Renal cortical epithelial cell (primary cell): ENCODE results near the gene POLR2J3. TPM values are rescaled to one million over a fixed set of nuclear protein-coding genes. Genes with fewer than 3 reads are reported as not detected.
"Not testable (repeated sequence)": the region's sequence is repeated elsewhere in the genome, so short reads cannot be mapped to it uniquely, and the experiment has no call there.

Experiments used
- DNase-seq: peaks from one replicate; pipeline ENCODE4 v3.0.0-alpha.2; 2011; ENCODE audit warnings: low read depth
- total RNA-seq: library from RNA; depleted of rRNA; stranded (reverse); fragments of >200 nt; gene quantifications from 2 replicates; pipeline ENCODE4 v1.2.3, GENCODE V29; 2014

The POLR2J3 gene
- total RNA-seq, 1 donor from 2014 or later = 32.7 TPM

DNA sequence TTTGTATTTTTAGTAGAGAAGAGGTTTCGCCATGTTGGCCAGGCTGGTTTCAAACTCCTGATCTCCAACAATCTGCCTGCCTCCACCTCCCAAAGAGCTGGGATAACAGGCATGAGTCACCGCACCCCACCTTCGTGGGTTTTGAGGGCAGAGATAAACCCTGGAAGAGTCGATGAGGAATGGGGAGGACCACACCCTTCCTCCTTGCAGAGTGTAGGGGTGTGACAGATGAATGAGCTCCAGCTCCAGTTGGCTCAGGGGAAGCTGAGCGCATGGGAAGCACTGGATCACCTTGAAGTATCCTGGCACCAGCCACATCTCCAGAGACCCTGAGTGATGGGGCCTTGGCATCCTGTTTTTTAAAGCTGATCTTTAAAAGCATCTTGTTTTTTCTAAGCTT, 11.1 kb upstream of the POLR2J3 start:
- not testable (repeated sequence) for DNase-seq

DNA sequence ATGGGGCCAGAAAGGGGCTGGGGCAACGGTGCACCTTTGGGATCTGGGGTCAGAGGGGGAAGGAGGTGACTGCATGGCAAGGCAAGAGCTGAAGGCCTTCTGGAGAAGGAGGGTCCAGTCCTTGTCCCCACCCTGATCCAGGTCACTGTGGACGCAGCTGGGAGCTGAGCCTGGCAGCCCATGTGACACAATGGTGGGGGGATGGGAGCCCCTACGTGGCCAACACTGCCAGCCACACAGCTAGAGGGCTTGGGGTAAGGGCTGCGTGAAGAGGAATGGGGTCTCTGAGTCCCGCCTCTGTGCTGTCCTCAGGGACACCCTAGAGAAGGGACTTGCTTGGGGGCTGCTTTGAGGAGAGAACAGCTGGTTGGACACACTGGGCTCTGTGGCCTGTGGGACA, 9.3 kb upstream of the POLR2J3 start:
- DNase-seq = not testable (repeated sequence)

DNA sequence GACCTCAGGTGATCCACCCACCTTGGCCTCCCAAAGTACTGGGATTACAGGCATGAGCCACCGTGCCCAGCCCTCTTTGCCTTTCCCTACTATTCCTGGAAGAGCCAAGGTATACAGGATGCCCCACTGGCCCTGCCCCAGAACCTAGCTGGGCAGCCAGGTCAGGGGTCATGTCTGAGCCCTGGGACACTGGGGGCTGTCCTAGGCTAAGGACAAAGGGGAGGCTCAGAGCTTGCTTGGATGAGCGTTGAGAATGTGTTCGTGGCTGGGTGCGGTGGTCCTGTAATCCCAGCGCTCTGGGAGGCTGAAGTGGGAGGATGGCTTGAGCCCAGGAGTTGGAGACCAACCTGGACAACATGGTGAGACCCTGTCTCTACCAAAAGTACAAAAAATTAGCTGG, 6.1 kb upstream of the POLR2J3 start:
- not testable (repeated sequence) for DNase-seq

DNA sequence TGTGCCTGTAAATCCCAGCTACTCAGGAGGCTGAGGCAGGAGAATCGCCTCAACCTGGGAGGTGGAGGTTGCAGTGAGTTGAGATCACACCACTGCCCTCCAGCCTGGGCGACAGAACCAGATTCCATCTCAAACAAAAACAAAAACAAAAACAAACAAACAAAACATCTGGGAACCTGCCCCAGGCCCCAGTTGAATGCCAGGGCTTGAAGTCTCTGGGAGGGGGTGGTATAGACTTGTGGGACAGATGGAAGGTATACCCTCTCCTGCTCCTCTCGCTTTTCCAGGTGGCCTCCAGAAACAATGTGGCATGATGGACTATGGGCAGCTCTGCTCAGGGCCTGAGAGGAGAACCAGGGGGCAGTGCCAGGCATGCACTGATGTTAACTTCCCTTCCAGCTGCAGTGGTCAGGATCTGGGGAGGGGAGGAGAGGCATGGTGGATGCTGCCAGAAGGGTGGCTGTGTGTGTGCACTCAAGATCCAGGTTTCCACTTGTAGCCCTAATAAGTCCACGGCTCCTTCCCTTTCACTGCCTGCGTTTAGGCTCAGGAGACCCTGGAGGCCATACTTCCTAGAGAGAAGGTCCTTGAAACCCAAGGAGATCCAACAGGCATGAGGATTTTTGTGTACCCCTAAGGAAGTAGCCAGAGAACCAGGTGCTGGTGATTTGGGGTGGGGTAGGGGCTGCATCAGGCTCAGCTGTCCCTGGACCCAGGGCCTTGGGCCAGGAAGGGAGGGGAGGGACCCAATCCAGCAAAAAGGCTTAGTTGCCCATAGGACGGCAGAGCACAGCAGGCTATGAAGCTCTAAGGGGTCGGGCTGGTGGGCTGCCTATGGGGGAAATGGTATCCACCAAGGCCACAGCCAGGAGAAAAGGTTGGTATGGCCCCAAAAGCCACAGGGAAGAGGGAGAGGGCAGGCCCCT, 5.2 kb upstream of the POLR2J3 start:
- not testable (repeated sequence) for DNase-seq

DNA sequence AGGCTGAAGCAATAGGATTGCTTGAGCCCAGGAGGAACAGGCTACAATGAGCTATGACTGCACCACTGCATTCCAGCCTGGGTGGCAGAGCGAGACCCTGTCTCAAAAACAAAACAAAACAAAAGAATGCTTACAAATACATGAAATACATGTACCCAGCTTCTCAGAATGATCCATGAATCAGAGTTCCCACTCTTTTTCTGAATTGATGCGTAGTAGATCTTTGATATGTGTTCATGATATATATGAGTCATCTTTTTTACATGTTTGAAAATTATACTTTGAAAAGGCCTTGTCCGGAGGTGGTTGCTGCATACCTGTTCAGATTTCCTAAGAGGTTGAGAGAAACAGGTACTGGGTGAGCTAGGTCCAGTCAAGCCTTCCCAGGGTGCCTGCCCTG, 4.0 kb upstream of the POLR2J3 start:
- not testable (repeated sequence) for DNase-seq

DNA sequence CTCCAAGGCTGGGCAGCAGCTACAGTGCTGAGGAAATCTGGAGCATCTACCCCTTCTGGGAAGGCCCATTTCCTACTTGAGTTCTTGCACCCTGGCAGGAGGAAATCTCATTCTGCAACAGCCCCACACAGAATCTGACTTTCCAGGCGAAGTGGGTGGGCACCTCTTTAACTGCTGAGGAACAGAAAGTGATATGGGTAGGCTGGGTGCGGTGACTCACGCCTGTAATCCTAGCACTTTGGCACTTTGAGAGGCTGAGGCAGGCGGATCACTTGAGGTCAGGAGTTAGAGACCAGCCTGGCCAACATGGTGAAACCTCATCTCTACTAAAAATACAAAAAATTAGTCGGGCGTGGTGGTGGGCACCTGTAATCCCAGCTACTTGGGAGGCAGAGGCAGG, 2.2 kb upstream of the POLR2J3 start:
- DNase-seq = not testable (repeated sequence)

DNA sequence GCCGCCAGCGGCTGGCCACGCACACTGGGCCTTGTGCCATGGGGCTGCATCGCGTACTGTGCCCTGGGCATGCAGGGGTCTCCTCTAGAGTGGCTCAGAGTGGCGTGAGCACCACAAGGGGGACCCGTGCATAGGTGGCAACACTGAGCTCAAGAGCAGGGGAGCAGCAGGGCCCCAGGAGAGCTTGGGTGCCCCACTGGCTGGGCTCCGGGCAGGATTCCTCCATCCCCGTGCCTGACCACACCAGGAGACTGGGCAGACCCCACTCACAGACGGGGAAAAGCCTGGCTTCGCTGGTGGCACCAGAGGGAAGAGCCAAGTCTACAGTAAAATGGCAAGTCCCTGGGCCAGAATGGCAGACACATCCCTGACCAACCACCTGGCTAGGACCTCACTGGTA, 3.8 kb downstream of the POLR2J3 start:
- not testable (repeated sequence) for DNase-seq

DNA sequence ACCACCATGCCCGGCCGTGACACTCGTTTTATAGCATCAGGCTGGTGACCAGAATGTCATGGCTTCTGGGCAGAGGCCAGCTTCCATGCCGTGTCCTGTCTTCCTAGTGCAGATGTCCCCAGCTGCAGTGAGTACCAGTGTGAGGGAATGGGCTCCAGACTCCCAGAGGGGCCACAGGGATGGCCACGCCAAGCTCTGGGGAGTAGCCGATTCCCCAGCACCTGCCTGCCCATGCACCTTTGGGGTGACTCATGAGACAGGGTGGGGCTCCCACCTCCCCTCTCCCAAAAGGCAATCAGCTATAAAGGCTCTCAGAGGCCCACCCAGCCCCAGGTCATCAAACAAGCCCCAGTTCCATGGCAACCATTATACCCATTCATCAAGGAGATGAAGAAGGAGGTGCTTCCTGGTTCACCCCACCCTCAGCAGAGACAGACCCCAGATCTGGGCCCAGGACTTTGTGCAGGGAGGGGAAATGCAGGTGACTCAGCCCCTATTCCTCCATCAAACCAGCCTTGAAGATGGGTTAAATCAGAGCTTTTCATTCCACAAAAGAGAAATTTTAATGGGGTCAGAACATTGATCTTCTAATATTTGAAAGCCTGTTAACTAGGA, 21.5 kb downstream of the POLR2J3 start, which contains the start of gene SPDYE2:
SPDYE2 (plus strand) TSS at position 419 of the 615 bp plus-strand sequence. CDS start 2,030 bp downstream, outside the sequence.
- not testable (repeated sequence) for DNase-seq

DNA sequence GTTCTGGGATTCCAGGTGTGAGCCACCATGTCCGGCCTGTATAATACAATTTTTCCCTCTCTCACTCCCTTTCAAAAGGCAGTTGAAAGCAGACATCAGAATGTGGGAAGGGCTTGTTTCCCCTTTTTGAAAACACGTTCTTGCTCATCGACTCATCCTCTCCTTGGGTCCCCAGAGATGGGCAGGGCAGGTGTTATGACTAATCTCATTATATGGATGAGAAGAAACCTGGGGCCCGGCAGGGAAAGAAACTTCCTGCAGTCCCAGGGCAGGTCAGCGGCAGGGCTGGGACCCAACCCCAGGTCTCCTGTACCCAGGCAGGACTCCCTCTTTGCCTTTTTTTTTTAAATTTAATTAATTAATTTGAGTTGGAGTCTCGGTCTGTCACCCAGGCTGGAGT, 26.0 kb downstream of the POLR2J3 start:
- DNase-seq = not testable (repeated sequence)

DNA sequence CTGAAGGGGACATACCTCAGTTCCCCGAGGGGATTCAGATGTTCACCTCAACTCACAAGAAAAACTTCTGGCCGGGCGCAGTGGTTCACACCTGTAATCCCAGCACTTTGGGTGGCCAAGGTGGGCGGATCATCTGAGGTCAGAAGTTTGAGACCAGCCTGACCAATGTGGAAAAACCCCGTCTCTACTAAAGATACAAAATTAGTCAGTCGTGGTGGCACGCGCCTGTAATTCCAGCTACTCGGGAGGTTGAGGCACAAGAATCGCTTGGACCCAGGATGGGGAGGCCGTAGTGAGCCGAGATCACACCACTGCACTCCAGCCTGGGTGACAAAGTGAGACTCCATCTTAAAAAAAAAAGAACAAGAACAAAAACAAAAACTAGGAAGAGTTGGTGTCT, 27.1 kb downstream of the POLR2J3 start:
- not testable (repeated sequence) for DNase-seq

DNA sequence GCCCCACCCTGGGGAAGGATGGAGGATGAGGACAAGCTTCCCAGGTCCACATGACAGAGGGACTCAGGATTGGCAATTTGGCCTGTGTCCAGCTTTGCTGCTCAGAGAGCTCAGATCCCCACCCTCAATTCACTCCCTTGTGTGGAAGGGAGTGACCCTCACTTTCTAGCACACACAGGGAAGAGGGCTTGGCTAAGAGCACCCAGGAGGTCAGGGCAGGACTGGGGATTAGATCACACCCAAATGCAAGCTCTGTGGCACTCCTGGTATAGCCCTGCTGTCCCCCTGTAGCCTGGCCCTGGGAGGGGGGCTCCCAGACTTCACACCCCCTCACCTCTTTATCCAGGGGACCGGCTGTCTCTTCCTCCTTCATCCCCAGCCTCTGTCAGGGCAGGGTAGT, 28.0 kb downstream of the POLR2J3 start:
- DNase-seq = not testable (repeated sequence)

DNA sequence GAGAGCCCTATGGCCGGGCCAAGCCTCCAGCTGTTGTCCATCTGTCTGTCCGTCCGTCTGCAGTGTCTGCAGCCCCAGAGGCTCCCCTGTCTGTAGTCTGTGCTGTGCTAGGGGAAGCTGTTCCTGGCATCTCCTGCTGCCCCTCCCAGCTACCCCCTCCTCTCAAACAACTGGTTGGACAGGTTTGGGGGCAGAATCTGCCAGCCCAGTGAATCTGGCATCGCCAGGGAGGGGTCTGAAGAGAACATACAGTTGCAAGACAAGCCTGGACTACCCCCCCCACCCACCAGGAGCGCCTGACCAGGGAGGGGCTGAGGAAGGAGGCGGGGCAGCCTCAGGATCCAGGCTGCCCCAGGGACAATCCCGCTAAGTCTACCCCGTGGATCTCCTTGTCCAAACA, 28.8 kb downstream of the POLR2J3 start, which contains the start of gene UPK3BL2:
UPK3BL2 (minus strand) TSS at position 101 of the 400 bp plus-strand sequence; CDS start at position 41, 60 bp downstream.
- DNase-seq = not testable (repeated sequence)

DNA sequence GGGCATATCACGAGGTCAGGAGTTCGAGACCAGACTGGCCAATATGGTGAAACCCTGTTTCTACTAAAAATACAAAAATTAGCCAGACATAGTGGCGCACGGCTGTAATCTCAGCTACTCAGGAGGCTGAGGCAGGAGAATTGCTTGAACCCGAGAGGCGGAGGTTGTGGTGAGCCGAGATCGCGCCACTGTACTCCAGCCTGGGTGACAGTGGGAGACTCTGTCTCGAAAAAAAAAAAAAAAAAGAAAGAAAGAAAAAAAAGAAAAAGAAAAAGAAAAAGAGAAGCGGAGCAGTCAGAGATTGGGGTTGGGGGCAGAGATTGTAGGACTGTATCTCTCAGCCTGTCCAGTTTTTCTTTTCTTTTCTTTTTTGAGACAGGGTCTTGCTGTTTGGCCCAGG, 29.6 kb downstream of the POLR2J3 start:
- not testable (repeated sequence) for DNase-seq

DNA sequence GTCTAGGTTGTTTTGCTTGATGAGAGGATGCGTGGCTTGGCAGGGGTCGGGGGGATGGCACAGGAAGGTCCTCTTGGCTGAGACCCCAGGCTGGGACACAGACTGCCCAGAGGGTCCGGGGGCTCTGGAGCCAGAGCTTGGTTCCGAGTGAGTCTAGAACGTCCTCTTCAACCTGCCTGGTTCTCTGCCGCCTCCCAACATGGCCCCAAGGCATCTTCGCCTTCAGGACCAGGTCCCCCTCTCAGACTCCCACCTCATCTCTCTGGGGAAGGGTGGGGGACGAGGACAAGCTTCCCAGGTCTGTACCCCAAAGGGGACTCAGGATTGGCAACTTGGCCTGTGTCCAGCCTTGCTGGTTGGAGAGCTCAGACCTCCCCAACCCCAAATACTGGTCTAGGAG, 30.3 kb downstream of the POLR2J3 start:
- DNase-seq = not testable (repeated sequence)

DNA sequence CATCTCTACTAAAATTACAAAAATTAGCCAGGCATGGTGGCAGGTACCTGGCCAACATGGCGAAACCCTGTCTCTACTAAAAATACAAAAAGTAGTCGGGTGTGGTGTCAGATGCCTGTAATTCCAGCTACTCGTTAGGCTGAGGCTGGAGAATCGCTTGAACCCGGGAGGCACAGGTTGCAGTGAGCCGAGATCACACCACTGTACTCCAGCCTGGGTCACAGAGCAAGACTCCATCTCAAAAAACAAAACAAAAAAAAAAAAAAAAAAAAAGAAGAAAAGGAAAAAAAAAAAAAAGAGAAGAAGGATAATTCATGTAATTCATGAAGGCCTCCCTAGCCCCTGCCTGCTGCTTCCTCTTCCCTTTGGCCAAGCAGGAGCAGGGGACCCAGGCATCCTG, 31.8 kb downstream of the POLR2J3 start:
- DNase-seq = not testable (repeated sequence)

DNA sequence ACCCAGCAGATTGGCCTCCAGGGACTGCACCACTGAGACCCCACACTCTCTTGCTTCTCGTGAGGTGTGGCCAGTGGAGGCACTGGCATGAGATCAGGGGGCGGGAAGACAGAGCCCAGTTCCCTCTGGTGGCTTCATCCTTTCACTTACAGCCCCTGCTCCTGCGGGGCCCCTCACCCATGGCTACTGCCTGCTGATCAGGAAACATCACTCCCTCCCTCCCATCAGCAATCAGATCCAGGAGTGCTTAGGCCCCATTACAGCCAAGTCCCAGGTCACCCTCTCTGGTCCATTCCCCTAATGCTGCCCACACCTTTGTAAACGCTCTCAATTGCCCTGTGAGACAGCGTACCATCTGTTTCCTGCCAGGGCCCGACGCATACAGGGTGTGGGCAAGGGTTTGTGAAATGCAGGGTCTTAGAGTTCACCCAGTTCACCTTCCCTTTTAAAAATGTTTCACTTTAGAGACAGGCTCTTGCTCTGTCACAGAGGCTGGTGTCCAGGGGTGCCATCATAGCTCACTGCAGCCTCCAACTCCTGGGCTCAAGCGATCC, 37.2 kb downstream of the POLR2J3 start:
- not testable (repeated sequence) for DNase-seq

DNA sequence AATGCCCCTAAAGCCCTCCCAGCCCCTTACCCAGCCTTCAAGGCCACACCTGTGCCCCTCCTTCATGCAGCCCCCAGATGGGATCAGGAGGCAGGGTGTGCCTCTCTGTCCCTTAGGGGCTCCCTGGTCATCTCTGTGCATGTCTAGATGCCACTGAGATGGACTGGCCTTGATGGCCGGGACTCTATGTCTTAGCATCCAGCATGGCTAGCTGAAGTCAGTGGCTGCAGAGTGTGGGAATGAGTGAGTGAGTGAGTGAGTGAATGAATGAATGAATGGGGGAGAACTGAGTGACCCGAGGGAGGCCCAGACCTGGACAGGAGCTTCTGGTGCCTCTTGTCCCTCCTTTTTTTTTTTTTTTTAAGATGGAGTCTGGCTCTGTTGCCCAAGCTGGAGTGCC, 40.3 kb downstream of the POLR2J3 start:
- DNase-seq = not testable (repeated sequence)

DNA sequence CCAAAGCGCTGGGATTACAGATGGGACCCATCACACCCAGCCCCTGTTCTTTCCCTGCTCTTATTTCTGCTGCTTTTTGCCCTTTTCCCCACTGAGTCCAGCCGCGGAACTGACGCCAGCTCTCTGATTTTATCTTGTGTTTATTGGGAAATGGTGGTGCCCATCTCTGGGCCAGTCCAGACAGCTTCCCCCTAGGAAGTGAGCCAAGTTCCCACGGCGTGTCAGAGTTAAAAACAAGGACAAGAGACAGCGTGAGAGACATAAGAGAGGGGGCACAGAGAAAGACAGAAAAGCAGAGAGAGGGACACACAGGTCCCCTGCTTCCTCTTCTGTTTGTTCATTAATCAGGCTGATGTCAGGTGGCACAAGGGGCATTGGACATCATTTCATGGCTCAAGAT, 40.8 kb downstream of the POLR2J3 start:
- DNase-seq = not testable (repeated sequence)

DNA sequence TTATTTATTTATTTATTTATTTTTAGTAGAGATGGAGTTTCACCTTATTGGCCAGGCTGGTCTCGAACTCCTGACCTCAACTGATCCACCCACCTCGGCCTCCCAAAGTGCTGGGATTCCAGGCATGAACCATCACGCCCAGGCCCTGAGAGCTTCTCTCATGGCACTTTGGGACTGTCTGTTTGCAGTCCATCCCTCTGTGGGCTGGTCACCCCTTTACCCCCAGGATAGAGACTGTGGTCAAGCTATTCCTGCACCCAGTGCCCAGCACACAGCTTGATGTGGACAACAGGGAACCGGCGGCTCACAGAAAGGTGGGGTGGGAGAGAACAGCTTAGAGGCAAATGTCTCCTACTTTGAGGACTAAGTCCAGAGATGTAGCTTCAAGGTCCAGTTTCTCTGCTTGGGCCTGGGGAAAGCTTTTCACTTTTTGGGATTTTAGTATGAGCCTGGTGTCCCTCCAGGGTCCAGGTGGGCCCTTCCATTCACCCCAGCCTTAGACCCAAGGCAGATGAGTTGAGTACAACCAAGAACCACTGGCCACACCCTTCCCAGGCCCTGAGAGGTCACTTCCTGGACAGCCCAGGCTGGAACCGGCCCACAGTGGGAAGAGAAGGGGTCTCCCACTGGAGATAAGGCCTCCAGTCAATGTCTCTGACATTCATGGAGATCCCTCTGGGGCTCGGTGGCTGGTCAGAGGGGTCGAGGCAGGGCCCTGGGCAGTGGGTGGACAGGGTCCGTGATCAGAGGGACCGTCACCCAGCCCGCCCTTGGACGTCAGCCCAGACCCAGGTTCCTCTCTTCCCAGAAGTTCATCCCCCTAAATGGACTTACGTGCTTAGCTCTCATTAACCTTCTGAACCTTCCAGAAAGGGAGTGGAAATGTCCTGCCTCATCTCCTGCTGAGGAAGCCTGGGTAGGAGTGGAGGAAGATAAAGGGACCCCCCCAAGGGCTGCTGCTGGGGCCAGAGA, 44.3 kb downstream of the POLR2J3 start:
- not testable (repeated sequence) for DNase-seq

DNA sequence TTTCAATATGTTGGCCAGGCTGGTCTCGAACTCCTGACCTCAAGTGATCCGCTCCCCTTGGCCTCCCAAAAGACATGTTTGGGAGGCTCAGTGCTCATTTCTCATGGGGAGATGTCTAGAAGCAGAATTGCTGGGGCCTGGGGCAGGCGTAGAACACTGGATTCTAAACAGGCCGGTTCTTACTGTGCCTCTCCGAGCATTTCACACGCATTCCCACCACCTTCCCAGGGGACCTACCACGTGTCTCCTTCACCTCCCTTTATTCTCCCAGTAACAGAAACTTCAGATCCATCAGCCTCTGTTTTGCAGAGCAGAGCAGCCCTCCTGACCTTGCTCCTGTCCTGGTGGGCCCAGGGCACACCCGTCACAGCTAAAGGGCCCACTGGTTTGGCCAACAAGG, 45.2 kb downstream of the POLR2J3 start:
- DNase-seq = not testable (repeated sequence)

DNA sequence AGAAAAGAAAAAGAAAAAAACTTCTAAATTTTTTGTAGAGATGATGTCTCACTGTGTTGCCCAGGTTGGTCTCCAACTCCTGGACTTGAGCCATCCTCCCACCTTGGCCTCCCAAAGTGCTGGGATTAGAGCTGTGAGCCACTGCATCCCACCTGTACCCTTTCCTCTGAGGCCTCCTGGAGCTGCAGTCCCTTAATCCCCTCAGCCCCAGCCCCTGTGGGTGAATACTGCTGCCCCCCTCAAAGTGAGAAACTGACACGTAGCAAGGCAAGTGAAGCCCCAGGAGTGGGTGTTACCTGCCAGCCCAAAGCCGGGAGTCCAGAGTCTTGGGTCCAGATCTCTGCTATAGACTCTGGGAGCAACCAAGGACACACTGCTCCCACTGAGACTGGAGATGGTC, 47.6 kb downstream of the POLR2J3 start:
- DNase-seq = not testable (repeated sequence)
